Measurements from ENCODE around the gene HS1BP3.

- TF ChIP-seq CTCF (IDR thresholded peaks at IDR 0.05) (no peak), EZH2 (IDR thresholded peaks at IDR 0.05) (no peak)
Observed at GRCh38 chr2:20668871-20669475, 18.1 kb upstream of the HS1BP3 start.

Measured in neural progenitor cell (in vitro differentiated cells).